ENCODE data around the gene HDAC4. TPM values are rescaled to one million over a fixed set of nuclear protein-coding genes. Genes with fewer than 3 reads are reported as not detected.

Gene HDAC4
- total and polyA plus RNA-seq, 2 experiments from 2014 or later: 8.1 to 41.8 TPM

- TF ChIP-seq ZNF462 (CRISPR knock-in tag; IDR thresholded peaks at IDR 0.05) (no peak), EZH2 (IDR thresholded peaks at IDR 0.05; ENCODE audit: low read depth, unreplicated experiment) (no peak), ZNF114 (CRISPR knock-in tag; IDR thresholded peaks at IDR 0.05) (no peak), CTCF (conservative IDR thresholded peaks at IDR 0.05; ENCODE audit: low read depth in 2 of 2) (no peak)
Measured at GRCh38 chr2:239328351-239329191, 72.2 kb downstream of the HDAC4 start (continued).

Data from GM23338 (cell line).